ENCODE data around the gene NFRKB. TPM values are rescaled to one million over a fixed set of nuclear protein-coding genes. Genes with fewer than 3 reads are reported as not detected.

NFRKB gene
- total and polyA plus RNA-seq, 11 donors, result 5.0 to 23.1 (median 12.1) TPM

- no peaks in the 10 kb centered on the region for H3K9me3 ChIP-seq
- H3K27me3 ChIP-seq, result no peaks in the 10 kb centered on the region
- no peak overlapping the region for H3K4me3 ChIP-seq
- ATAC-seq (peak; percentile 71 to 89 (median 84)), DNase-seq (peak in 4 of 5 donors; percentile 33 to 66 (median 54))
- intact Hi-C loops (cut with DNase I), result no loop called here
- peak overlapping the region in 10 of 12 donors; percentile 1 to 57 (median 20) for H3K27ac ChIP-seq
- no peak for TF ChIP-seq POLR2A (IDR thresholded peaks at IDR 0.05)
- no peak for TF ChIP-seq CTCF (IDR thresholded peaks at IDR 0.05)
- WGBS, 4 donors, result 46 to 49% (median 47%) methylated on average over 14 to 16 of the region's 16 CpGs
- peaks cover 0 to 71% (median 57%) of the 10 kb centered on the region in 9 donors for H3K36me3 ChIP-seq
- peaks cover 0 to 21% (median 8%) of the 10 kb centered on the region in 12 donors for H3K4me1 ChIP-seq
Measured at GRCh38 chr11:129861702-129862522, 33.5 kb downstream of the NFRKB start.

GRCh38 chr11:129856036-129856435 lies 39.3 kb downstream of the NFRKB start:
- H3K4me1 ChIP-seq, result peaks cover 0 to 13% (median 8%) of the 10 kb centered on the region in 12 donors
- 84 to 91% (median 87%) methylated on average over 8 of the region's 8 CpGs for WGBS, 4 donors
- H3K27me3 ChIP-seq, result no peaks in the 10 kb centered on the region
- H3K27ac ChIP-seq, result no peak overlapping the region
- peaks cover 0 to 22% (median 17%) of the 10 kb centered on the region in 9 donors for H3K36me3 ChIP-seq
- no peaks in the 10 kb centered on the region for H3K9me3 ChIP-seq
- intact Hi-C loops (cut with DNase I), result no loop called here
- DNase-seq (no peak), ATAC-seq (no peak)
- TF ChIP-seq POLR2A (IDR thresholded peaks at IDR 0.05), result no peak
- TF ChIP-seq CTCF (IDR thresholded peaks at IDR 0.05), result no peak
- no peak overlapping the region for H3K4me3 ChIP-seq

- ATAC-seq (peak in 1 of 4 donors; percentile 13), DNase-seq (no peak)
- WGBS, 4 donors, result 92 to 96% (median 94%) methylated on average over 11 of the region's 11 CpGs
- Histone ChIP-seq H3K4me3 (no peak overlapping the region), H3K27me3 (no peaks in the 10 kb centered on the region), H3K36me3 (peaks cover 0 to 16% (median 8%) of the 10 kb centered on the region in 9 donors), H3K4me1 (peaks cover 0 to 13% (median 8%) of the 10 kb centered on the region in 12 donors), H3K9me3 (no peaks in the 10 kb centered on the region), H3K27ac (no peak overlapping the region)
- intact Hi-C loops (cut with DNase I), result no loop called here
- TF ChIP-seq CTCF (IDR thresholded peaks at IDR 0.05) (no peak), POLR2A (IDR thresholded peaks at IDR 0.05) (no peak)
Measured at GRCh38 chr11:129855086-129855485, 40.3 kb downstream of the NFRKB start.

GRCh38 chr11:129854232-129854805 lies 41.1 kb downstream of the NFRKB start:
- no peaks in the 10 kb centered on the region for H3K9me3 ChIP-seq
- intact Hi-C loops (cut with DNase I), result no loop called here
- TF ChIP-seq POLR2A (IDR thresholded peaks at IDR 0.05) (no peak), CTCF (IDR thresholded peaks at IDR 0.05) (no peak)
- H3K4me3 ChIP-seq, result no peak overlapping the region
- H3K27ac ChIP-seq, result no peak overlapping the region
- H3K36me3 ChIP-seq, result peaks cover 0 to 9% (median under 1%) of the 10 kb centered on the region in 9 donors
- H3K27me3 ChIP-seq, result no peaks in the 10 kb centered on the region
- 83 to 86% (median 84%) methylated on average over 7 of the region's 7 CpGs for WGBS, 4 donors
- no peak for ATAC-seq
- no peak for DNase-seq
- H3K4me1 ChIP-seq, result peaks cover 0 to 13% (median 8%) of the 10 kb centered on the region in 12 donors
